DND-41 (cell line): ENCODE measurements around the gene CERK.

Experiments
- ATAC-seq: fragments of 200-7000 bp; cut with Tn5 transposase; 3 replicates; pipeline ENCODE4 v1.9.1; 2021; ENCODE audit warnings: low read depth; ENCODE audit not compliant: insufficient read depth
- DNase-seq: peaks from one replicate; pipeline ENCODE4 v3.0.0-alpha.2; 2020
- H2AFZ ChIP-seq: 2 replicates; pipeline ENCODE4 v1.6.0; 2012; ENCODE audit warnings: low read depth, low read length
- H3K27ac ChIP-seq: 2 replicates; pipeline ENCODE4 v1.5.1; 2012; ENCODE audit warnings: low read length, inconsistent platforms
- H3K27me3 ChIP-seq: fragments of 200-600 bp; sonication (generic); 2 replicates; pipeline ENCODE4 v1.6.0; 2012; ENCODE audit warnings: low read length, mild to moderate bottlenecking, inconsistent platforms; ENCODE audit not compliant: insufficient read depth, poor library complexity
- H3K36me3 ChIP-seq: 2 replicates; pipeline ENCODE4 v1.5.1; 2012; ENCODE audit warnings: low read length, inconsistent platforms; ENCODE audit not compliant: insufficient read depth
- H3K4me1 ChIP-seq: 2 replicates; pipeline ENCODE4 v1.5.1; 2012; ENCODE audit warnings: mild to moderate bottlenecking, low read length; ENCODE audit not compliant: insufficient read depth
- H3K4me2 ChIP-seq: 2 replicates; pipeline ENCODE4 v1.6.0; 2012; ENCODE audit warnings: mild to moderate bottlenecking, moderate library complexity, low read length, inconsistent platforms; ENCODE audit not compliant: insufficient read depth
- H3K4me3 ChIP-seq, 2 experiments: fragments of 200-600 bp in 1 of 2; shearing (Covaris generic) in 1 of 2; 2 replicates each; pipeline ENCODE4 v1.5.1; 2012 to 2016; ENCODE audit warnings: inconsistent platforms in 2 of 2, low read length in 2 of 2, mild to moderate bottlenecking in 2 of 2, low read depth in 1 of 2, moderate library complexity in 1 of 2
- H3K79me2 ChIP-seq: 2 replicates; pipeline ENCODE4 v1.6.0; 2012; ENCODE audit warnings: low read length, inconsistent platforms; ENCODE audit not compliant: insufficient read depth
- H3K9ac ChIP-seq: 2 replicates; pipeline ENCODE4 v1.6.0; 2012; ENCODE audit warnings: low read depth, mild to moderate bottlenecking, inconsistent platforms, low read length, moderate library complexity
- H3K9me3 ChIP-seq: 2 replicates; pipeline ENCODE4 v1.5.1; 2012; ENCODE audit warnings: low read length, moderate library complexity, mild to moderate bottlenecking, inconsistent platforms; ENCODE audit not compliant: insufficient read depth, severe bottlenecking
- H4K20me1 ChIP-seq: 2 replicates; pipeline ENCODE4 v1.6.0; 2012; ENCODE audit warnings: low read length; ENCODE audit not compliant: insufficient read depth
- EZH2 ChIP-seq: IDR thresholded peaks from 3 replicates; pipeline ENCODE4 v1.6.1; 2012; ENCODE audit warnings: borderline replicate concordance, low read depth, mild to moderate bottlenecking, moderate library complexity, low read length, inconsistent platforms; ENCODE audit not compliant: severe bottlenecking
- TF ChIP-seq, protein P1 (sequence below): IDR thresholded peaks from 2 replicates; pipeline ENCODE4 v1.5.1; 2012; ENCODE audit warnings: borderline replicate concordance, low read length, moderate library complexity, mild to moderate bottlenecking; ENCODE audit not compliant: poor library complexity, severe bottlenecking; ENCODE audit errors: extremely low read depth

The CERK gene

DNA sequence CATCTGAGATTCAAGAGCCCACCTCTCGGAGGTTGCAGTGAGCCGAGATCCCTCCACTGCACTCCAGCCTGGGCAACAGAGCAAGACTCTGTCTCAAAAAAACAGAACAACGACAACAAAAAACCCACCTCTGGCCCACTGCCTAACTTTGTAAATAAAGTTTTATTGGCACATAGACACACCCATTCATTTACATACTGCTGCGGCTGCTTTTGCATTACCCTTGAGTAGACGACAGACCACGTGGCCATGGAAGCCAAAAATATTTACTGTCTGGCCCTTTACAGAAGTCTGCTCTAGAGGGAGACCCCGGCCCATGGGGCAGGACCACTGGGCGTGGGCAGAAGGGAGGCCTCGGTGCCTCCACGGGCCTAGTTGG lies 70.8 kb downstream of the CERK start:
- no peak overlapping the region for H2AFZ ChIP-seq
- no peak for TF ChIP-seq EZH2
- TF ChIP-seq, protein P1, sequence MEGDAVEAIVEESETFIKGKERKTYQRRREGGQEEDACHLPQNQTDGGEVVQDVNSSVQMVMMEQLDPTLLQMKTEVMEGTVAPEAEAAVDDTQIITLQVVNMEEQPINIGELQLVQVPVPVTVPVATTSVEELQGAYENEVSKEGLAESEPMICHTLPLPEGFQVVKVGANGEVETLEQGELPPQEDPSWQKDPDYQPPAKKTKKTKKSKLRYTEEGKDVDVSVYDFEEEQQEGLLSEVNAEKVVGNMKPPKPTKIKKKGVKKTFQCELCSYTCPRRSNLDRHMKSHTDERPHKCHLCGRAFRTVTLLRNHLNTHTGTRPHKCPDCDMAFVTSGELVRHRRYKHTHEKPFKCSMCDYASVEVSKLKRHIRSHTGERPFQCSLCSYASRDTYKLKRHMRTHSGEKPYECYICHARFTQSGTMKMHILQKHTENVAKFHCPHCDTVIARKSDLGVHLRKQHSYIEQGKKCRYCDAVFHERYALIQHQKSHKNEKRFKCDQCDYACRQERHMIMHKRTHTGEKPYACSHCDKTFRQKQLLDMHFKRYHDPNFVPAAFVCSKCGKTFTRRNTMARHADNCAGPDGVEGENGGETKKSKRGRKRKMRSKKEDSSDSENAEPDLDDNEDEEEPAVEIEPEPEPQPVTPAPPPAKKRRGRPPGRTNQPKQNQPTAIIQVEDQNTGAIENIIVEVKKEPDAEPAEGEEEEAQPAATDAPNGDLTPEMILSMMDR: no peak
- peaks cover 40% of the 10 kb centered on the region for H4K20me1 ChIP-seq
- no peak overlapping the region for H3K4me3 ChIP-seq
- peaks cover 95% of the 10 kb centered on the region for H3K36me3 ChIP-seq
- H3K4me2 ChIP-seq: no peak overlapping the region
- ATAC-seq (no peak), DNase-seq (no peak)
- no peak overlapping the region for H3K9ac ChIP-seq
- H3K27ac ChIP-seq: no peak overlapping the region
- no peaks in the 10 kb centered on the region for H3K9me3 ChIP-seq
- H3K79me2 ChIP-seq: peaks cover 11% of the 10 kb centered on the region
- H3K4me1 ChIP-seq: no peaks in the 10 kb centered on the region
- no peaks in the 10 kb centered on the region for H3K27me3 ChIP-seq

DNA sequence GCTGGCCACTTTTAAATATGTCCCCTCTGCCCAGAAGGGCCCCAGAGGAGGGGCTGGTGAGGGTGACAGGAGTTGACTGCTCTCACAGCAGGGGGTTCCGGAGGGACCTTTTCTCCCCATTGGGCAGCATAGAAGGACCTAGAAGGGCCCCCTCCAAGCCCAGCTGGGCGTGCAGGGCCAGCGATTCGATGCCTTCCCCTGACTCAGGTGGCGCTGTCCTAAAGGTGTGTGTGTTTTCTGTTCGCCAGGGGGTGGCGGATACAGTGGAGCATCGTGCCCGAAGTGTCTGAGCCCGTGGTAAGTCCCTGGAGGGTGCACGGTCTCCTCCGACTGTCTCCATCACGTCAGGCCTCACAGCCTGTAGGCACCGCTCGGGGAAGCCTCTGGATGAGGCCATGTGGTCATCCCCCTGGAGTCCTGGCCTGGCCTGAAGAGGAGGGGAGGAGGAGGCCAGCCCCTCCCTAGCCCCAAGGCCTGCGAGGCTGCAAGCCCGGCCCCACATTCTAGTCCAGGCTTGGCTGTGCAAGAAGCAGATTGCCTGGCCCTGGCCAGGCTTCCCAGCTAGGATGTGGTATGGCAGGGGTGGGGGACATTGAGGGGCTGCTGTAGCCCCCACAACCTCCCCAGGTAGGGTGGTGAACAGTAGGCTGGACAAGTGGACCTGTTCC lies 71.3 kb downstream of the CERK start:
- no peaks in the 10 kb centered on the region for H3K9me3 ChIP-seq
- H4K20me1 ChIP-seq: peaks cover 42% of the 10 kb centered on the region
- ATAC-seq (no peak), DNase-seq (no peak)
- no peaks in the 10 kb centered on the region for H3K4me1 ChIP-seq
- no peak overlapping the region for H3K27ac ChIP-seq
- H2AFZ ChIP-seq: no peak overlapping the region
- no peak for TF ChIP-seq EZH2
- TF ChIP-seq, protein P1: no peak
- H3K27me3 ChIP-seq: no peaks in the 10 kb centered on the region
- H3K79me2 ChIP-seq: peaks cover 13% of the 10 kb centered on the region
- H3K4me3 ChIP-seq: no peak overlapping the region
- no peak overlapping the region for H3K4me2 ChIP-seq
- H3K9ac ChIP-seq: no peak overlapping the region
- H3K36me3 ChIP-seq: peaks cover 95% of the 10 kb centered on the region

DNA sequence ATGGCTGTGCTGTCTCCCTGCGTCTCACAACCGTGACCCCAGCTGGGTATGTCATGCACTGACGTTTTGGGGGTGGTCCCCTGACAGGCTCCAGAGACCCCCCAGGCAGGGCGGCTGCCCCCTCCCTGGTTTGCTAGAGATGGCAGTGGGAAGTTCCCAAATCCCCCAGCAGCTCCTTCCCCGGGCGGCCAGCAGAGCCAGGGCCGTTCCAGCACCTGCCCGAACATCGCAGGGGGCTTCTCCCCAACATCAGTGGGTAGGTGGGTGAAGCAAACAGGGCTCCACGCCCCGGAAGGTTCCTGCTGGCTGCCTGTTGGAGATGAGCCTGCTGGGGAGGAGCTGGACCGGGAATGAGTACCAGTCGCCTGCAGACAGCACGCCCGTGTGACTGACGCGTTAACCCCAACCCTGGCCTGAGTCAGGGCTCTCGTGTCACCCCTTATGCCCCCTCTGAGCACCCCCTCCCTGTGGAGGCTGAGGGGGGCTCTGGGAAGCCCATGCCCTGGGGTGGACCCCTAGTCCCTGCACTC lies 72.2 kb downstream of the CERK start:
- Histone ChIP-seq H2AFZ (no peak overlapping the region), H3K4me3 (no peak overlapping the region), H3K27ac (no peak overlapping the region), H3K36me3 (peaks cover 98% of the 10 kb centered on the region), H3K79me2 (peaks cover 21% of the 10 kb centered on the region), H3K9me3 (no peaks in the 10 kb centered on the region), H3K4me1 (no peaks in the 10 kb centered on the region), H3K9ac (no peak overlapping the region), H4K20me1 (peaks cover 51% of the 10 kb centered on the region), H3K4me2 (no peak overlapping the region), H3K27me3 (no peaks in the 10 kb centered on the region)
- no peak for DNase-seq
- ATAC-seq: no peak
- no peak for TF ChIP-seq EZH2

DNA sequence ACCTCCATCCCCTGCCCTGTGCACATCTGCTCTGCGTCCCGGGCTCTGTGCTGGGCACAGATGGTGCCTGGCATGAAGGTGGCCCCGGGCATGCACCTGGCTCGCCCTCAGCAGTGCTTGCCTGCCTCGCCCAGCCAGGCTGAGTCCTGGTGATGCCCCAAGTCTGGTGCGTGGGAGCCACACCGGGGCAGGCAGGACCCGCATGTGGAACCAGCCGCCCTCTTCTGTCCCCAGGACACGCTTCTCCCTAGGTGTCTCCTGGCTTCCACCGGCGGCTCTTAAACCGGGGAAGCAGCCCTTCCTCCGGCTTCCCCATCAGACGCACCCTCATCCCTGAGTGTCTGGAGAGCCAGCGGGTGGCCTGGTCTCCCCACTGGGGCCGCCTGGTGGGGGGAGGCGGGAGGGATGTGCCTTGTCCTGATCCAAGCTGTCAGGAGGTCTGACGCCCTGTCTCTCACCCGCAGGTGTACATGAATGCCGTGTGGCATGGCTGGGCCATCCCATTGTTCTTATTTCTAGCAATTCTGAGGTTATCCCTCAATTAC lies 72.8 kb downstream of the CERK start:
- H3K36me3 ChIP-seq: peaks cover 98% of the 10 kb centered on the region

More for the DNA sequence above, 72.8 kb downstream of the CERK start:
- Histone ChIP-seq H3K9me3 (no peaks in the 10 kb centered on the region), H4K20me1 (peaks cover 57% of the 10 kb centered on the region), H3K4me1 (no peaks in the 10 kb centered on the region), H3K4me2 (no peak overlapping the region), H3K9ac (no peak overlapping the region), H3K79me2 (peaks cover 27% of the 10 kb centered on the region), H3K27me3 (no peaks in the 10 kb centered on the region), H3K27ac (no peak overlapping the region), H2AFZ (no peak overlapping the region), H3K4me3 (no peak overlapping the region)
- no peak for ATAC-seq
- no peak for DNase-seq
- no peak for TF ChIP-seq EZH2
- TF ChIP-seq, protein P1: no peak
